ENCODE measurements around the gene BBS10. TPM values are rescaled to one million over a fixed set of nuclear protein-coding genes. Genes with fewer than 3 reads are reported as not detected.

The BBS10 gene
- total and polyA plus RNA-seq, 2 of the 8 experiments (the other 6 are each of a cell fraction or from before 2014, with no cell fraction given): 4.4 to 9.2 TPM

GRCh38 chr12:76360316-76360715, 12.1 kb upstream of the BBS10 start:
- Histone ChIP-seq H3K14ac (ENCODE audit: insufficient read length) (no peak overlapping the region), H4K91ac (replicated peaks; ENCODE audit: insufficient read length, low read length) (no peak overlapping the region), H2BK5ac (ENCODE audit: low read depth, low read length) (no peak overlapping the region), H2AFZ (ENCODE audit: low read length) (no peak overlapping the region), H3K4ac (replicated peaks; ENCODE audit: insufficient read length, low read depth, low read length) (no peak overlapping the region), H2BK120ac (replicated peaks; ENCODE audit: low read depth, low read length) (no peak overlapping the region), H2BK20ac (ENCODE audit: low read length) (no peak overlapping the region), H3K23ac (ENCODE audit: insufficient read length) (no peak overlapping the region), H3K18ac (ENCODE audit: extremely low read depth, low read length) (no peak overlapping the region), H3K4me2 (ENCODE audit: insufficient read depth in 1 of 2, low read depth in 2 of 2, low read length in 2 of 2) (no peak overlapping the region), H2BK15ac (ENCODE audit: low read length) (no peak overlapping the region), H4K8ac (ENCODE audit: extremely low read depth, insufficient read depth, low read length) (no peak overlapping the region), H3K9me3 (ENCODE audit: insufficient read depth in 2 of 2, low read depth in 1 of 2, low read length in 1 of 2) (no peaks in the 10 kb centered on the region), H2BK12ac (ENCODE audit: low read depth, low read length) (no peak overlapping the region), H3K27me3 (replicated peaks in 1 of 4; ENCODE audit: control insufficient read depth in 3 of 4, extremely low read depth in 1 of 4, insufficient read depth in 3 of 4, low read length in 3 of 4) (no peaks in the 10 kb centered on the region), H3K4me3 (ENCODE audit: extremely low read depth in 1 of 4, insufficient read depth in 2 of 4, low read depth in 3 of 4, low read length in 4 of 4) (no peak overlapping the region), H3K56ac (replicated peaks; ENCODE audit: insufficient read length, low read depth, low read length) (no peak overlapping the region), H3K36me3 (ENCODE audit: control insufficient read depth in 2 of 4, insufficient read depth in 4 of 4, low read length in 3 of 4) (peaks cover 0 to 9% (median 2%) of the 10 kb centered on the region in 4 experiments; a peak in 3 of 8 replicates), H4K20me1 (replicated peaks in 1 of 2; ENCODE audit: control insufficient read depth in 1 of 2, insufficient read depth in 2 of 2, low read length in 2 of 2) (no peaks in the 10 kb centered on the region), H3K9ac (replicated peaks in 1 of 4; ENCODE audit: extremely low read depth in 1 of 4, low read depth in 3 of 4, low read length in 3 of 4) (no peak overlapping the region), H3K79me1 (ENCODE audit: low read depth, low read length) (no peaks in the 10 kb centered on the region), H3K23me2 (ENCODE audit: low read depth, low read length) (no peaks in the 10 kb centered on the region), H4K5ac (ENCODE audit: insufficient read length, low read depth, low read length) (no peak overlapping the region), H3K27ac (ENCODE audit: low read depth, low read length) (no peak overlapping the region), H2AK5ac (ENCODE audit: low read depth, low read length) (no peak overlapping the region), H3K79me2 (ENCODE audit: control insufficient read depth in 1 of 2, insufficient read depth in 2 of 2, low read length in 2 of 2) (no peaks in the 10 kb centered on the region), H3K4me1 (replicated peaks in 1 of 4; ENCODE audit: control insufficient read depth in 3 of 4, insufficient read depth in 4 of 4, low read length in 3 of 4) (no peaks in the 10 kb centered on the region)
- ChIA-PET CTCF (ENCODE audit: partially characterized antibody) (interaction anchor here (0.7 to 1.3 kb wide), 4 partner anchors 8 to 202 kb away, joined by 3 to 4 read pairs (median 3); partner anchors contain the start of gene BBS10), POLR2A (ENCODE audit: partially characterized antibody) (no interaction called here)
- WGBS, 2 experiments (ENCODE audit: extremely low coverage in 1 of 2, insufficient coverage in 1 of 2, insufficient read length in 1 of 2, insufficient replicate concordance in 2 of 2, low coverage in 1 of 2, low lambda C conversion rate in 2 of 2, missing lambda C conversion rate in 1 of 2): 81% methylated on average over 8 of the region's 9 CpGs; no CpG with 5 or more reads in 1 of the 2 experiments
- TF ChIP-seq KDM1A (IDR thresholded peaks at IDR 0.05; ENCODE audit: borderline replicate concordance, low read length) (no peak), ASH2L (IDR thresholded peaks at IDR 0.05; ENCODE audit: low read length) (no peak), SIN3A (conservative IDR thresholded peaks at IDR 0.05 in 1 of 2, IDR thresholded peaks at IDR 0.05 in 1 of 2; ENCODE audit: low read depth in 1 of 2, low read length in 2 of 2) (no peak), CBX5 (IDR thresholded peaks at IDR 0.05; ENCODE audit: low read depth, low read length) (no peak), SP2 (IDR thresholded peaks at IDR 0.05; ENCODE audit: low read length) (no peak), KDM5A (IDR thresholded peaks at IDR 0.05; ENCODE audit: low read length) (no peak), PHF8 (conservative IDR thresholded peaks at IDR 0.05; ENCODE audit: low read depth, low read length) (no peak), SP4 (IDR thresholded peaks at IDR 0.05; ENCODE audit: low read length) (no peak), POU5F1 (IDR thresholded peaks at IDR 0.05; ENCODE audit: low read depth, low read length) (no peak), HDAC2 (IDR thresholded peaks at IDR 0.05; ENCODE audit: borderline replicate concordance in 1 of 2, low read depth in 2 of 2, low read length in 2 of 2) (no peak), BCL11A (IDR thresholded peaks at IDR 0.05; ENCODE audit: low read depth in 2 of 2, low read length in 2 of 2) (no peak), GTF2F1 (IDR thresholded peaks at IDR 0.05; ENCODE audit: borderline replicate concordance, low read depth, low read length) (no peak)
- FAIRE-seq: no peak
- no peak for DNase-seq (ENCODE audit: low read depth in 1 of 2, low spot score in 2 of 2)

Data from H1 (cell line).